ENCODE measurements around the gene ZMYM2. TPM values are rescaled to one million over a fixed set of nuclear protein-coding genes. Genes with fewer than 3 reads are reported as not detected.

The ZMYM2 gene
- total RNA-seq, 2 experiments from 2014 or later = 54.2 to 59.9 TPM

GRCh38 chr13:20074966-20075365 lies 116.4 kb downstream of the ZMYM2 start:
- Mint-ChIP-seq H3K9me3 (ENCODE audit: low read depth) (no peaks in the 10 kb centered on the region), H3K27me3 (no peaks in the 10 kb centered on the region), H3K4me1 (peaks cover 3% of the 10 kb centered on the region), H3K4me3 (no peak overlapping the region), H3K27ac (no peak overlapping the region), H3K36me3 (ENCODE audit: low read depth) (peaks cover 30% of the 10 kb centered on the region)
- ChIA-PET CTCF (no interaction called here), POLR2A (no interaction called here)
- intact Hi-C loops (cut with DNase I, micrococcal nuclease) = no loop called here
- DNase-seq = no peak
- no peak for ATAC-seq

- peaks cover 20% of the 10 kb centered on the region for H3K36me3 Mint-ChIP-seq (ENCODE audit: low read depth)
- POLR2A ChIA-PET = no interaction called here
- H3K27me3 Mint-ChIP-seq = no peaks in the 10 kb centered on the region
- no peak overlapping the region for H3K4me3 Mint-ChIP-seq
- peaks cover 3% of the 10 kb centered on the region for H3K4me1 Mint-ChIP-seq
- CTCF ChIA-PET = interaction anchor here (0.8 to 1.5 kb wide), 3 partner anchors 11 to 90 kb away, joined by 3 to 5 read pairs (median 4); no protein-coding TSS in a partner anchor
- no peak overlapping the region for H3K27ac Mint-ChIP-seq
- no peaks in the 10 kb centered on the region for H3K9me3 Mint-ChIP-seq (ENCODE audit: low read depth)
- no peak for ATAC-seq
- intact Hi-C loops (cut with DNase I, micrococcal nuclease) = no loop called here
- no peak for DNase-seq
Measured at GRCh38 chr13:20077086-20077485, 118.6 kb downstream of the ZMYM2 start.

GRCh38 chr13:20080377-20081164 lies 122.0 kb downstream of the ZMYM2 start:
- DNase-seq (no peak), ATAC-seq (no peak)
- ChIA-PET CTCF (interaction anchor here (2.1 kb wide), 1 partner anchor 29 kb away, joined by 5 read pairs; no protein-coding TSS in a partner anchor), POLR2A (no interaction called here)
- H3K4me3 Mint-ChIP-seq = no peak overlapping the region
- no peaks in the 10 kb centered on the region for H3K4me1 Mint-ChIP-seq
- no peaks in the 10 kb centered on the region for H3K27me3 Mint-ChIP-seq
- H3K27ac Mint-ChIP-seq = no peak overlapping the region
- H3K9me3 Mint-ChIP-seq (ENCODE audit: low read depth) = no peaks in the 10 kb centered on the region
- H3K36me3 Mint-ChIP-seq (ENCODE audit: low read depth) = peaks cover 23% of the 10 kb centered on the region
- intact Hi-C loops (cut with DNase I, micrococcal nuclease) = no loop called here

- Mint-ChIP-seq H3K27me3 (no peaks in the 10 kb centered on the region), H3K9me3 (ENCODE audit: low read depth) (no peaks in the 10 kb centered on the region), H3K27ac (no peak overlapping the region), H3K4me1 (no peaks in the 10 kb centered on the region), H3K4me3 (no peak overlapping the region), H3K36me3 (ENCODE audit: low read depth) (peaks cover 5% of the 10 kb centered on the region)
- no peak for ATAC-seq
- DNase-seq = no peak
- ChIA-PET CTCF (interaction anchor here (1.7 kb wide), 1 partner anchor 69 kb away, joined by 3 read pairs; no protein-coding TSS in a partner anchor), POLR2A (no interaction called here)
- intact Hi-C loops (cut with DNase I, micrococcal nuclease) = loop anchor here in 1 of 2 experiments (2.0 kb wide), 1 partner anchor 72 kb away; no protein-coding TSS in a partner anchor
Measured at GRCh38 chr13:20090349-20090748, 131.8 kb downstream of the ZMYM2 start.

- CTCF ChIA-PET = interaction anchor here (1.2 kb wide), 1 partner anchor 25 kb away, joined by 3 read pairs; no protein-coding TSS in a partner anchor
- intact Hi-C loops (cut with DNase I, micrococcal nuclease) = no loop called here
- POLR2A ChIA-PET = no interaction called here
- H3K27ac Mint-ChIP-seq = no peak overlapping the region
- H3K4me3 Mint-ChIP-seq = no peak overlapping the region
- H3K4me1 Mint-ChIP-seq = no peaks in the 10 kb centered on the region
- no peaks in the 10 kb centered on the region for H3K9me3 Mint-ChIP-seq (ENCODE audit: low read depth)
- no peaks in the 10 kb centered on the region for H3K36me3 Mint-ChIP-seq (ENCODE audit: low read depth)
- DNase-seq (no peak), ATAC-seq (no peak)
- peaks cover 3% of the 10 kb centered on the region for H3K27me3 Mint-ChIP-seq
Measured at GRCh38 chr13:20093951-20094350, 135.4 kb downstream of the ZMYM2 start.

GRCh38 chr13:20099319-20099718 lies 140.8 kb downstream of the ZMYM2 start:
- Mint-ChIP-seq H3K27me3 (peaks cover 30% of the 10 kb centered on the region), H3K4me1 (no peaks in the 10 kb centered on the region), H3K9me3 (ENCODE audit: low read depth) (no peaks in the 10 kb centered on the region), H3K27ac (no peak overlapping the region), H3K36me3 (ENCODE audit: low read depth) (no peaks in the 10 kb centered on the region), H3K4me3 (no peak overlapping the region)
- intact Hi-C loops (cut with DNase I, micrococcal nuclease) = no loop called here
- CTCF ChIA-PET = no interaction called here
- DNase-seq (no peak), ATAC-seq (no peak)
- POLR2A ChIA-PET = no interaction called here

GRCh38 chr13:20101467-20102316 lies 143.2 kb downstream of the ZMYM2 start:
- no peaks in the 10 kb centered on the region for H3K36me3 Mint-ChIP-seq (ENCODE audit: low read depth)

GRCh38 chr13:20102525-20103180 lies 144.1 kb downstream of the ZMYM2 start:
- intact Hi-C loops (cut with DNase I, micrococcal nuclease) = no loop called here
- DNase-seq = no peak
- no peaks in the 10 kb centered on the region for H3K9me3 Mint-ChIP-seq (ENCODE audit: low read depth)
- peaks cover 38% of the 10 kb centered on the region for H3K27me3 Mint-ChIP-seq
- no peak for ATAC-seq
- CTCF ChIA-PET = no interaction called here
- POLR2A ChIA-PET = no interaction called here
- no peaks in the 10 kb centered on the region for H3K4me1 Mint-ChIP-seq
- no peak overlapping the region for H3K4me3 Mint-ChIP-seq
- no peak overlapping the region for H3K27ac Mint-ChIP-seq
- H3K36me3 Mint-ChIP-seq (ENCODE audit: low read depth) = no peaks in the 10 kb centered on the region

More at GRCh38 chr13:20101467-20102316, 143.2 kb downstream of the ZMYM2 start:
- CTCF ChIA-PET = interaction anchor here (0.8 to 0.9 kb wide), 2 partner anchors 52 to 117 kb away, joined by 3 read pairs; no protein-coding TSS in a partner anchor
- H3K9me3 Mint-ChIP-seq (ENCODE audit: low read depth) = no peaks in the 10 kb centered on the region
- H3K4me1 Mint-ChIP-seq = no peaks in the 10 kb centered on the region
- ATAC-seq (no peak), DNase-seq (no peak)
- intact Hi-C loops (cut with DNase I, micrococcal nuclease) = no loop called here
- POLR2A ChIA-PET = interaction anchor here (0.6 to 0.8 kb wide), 2 partner anchors 163 to 339 kb away, joined by 3 to 10 read pairs; no protein-coding TSS in a partner anchor
- no peak overlapping the region for H3K4me3 Mint-ChIP-seq
- H3K27me3 Mint-ChIP-seq = peaks cover 40% of the 10 kb centered on the region
- no peak overlapping the region for H3K27ac Mint-ChIP-seq

GRCh38 chr13:20105161-20105689 lies 146.7 kb downstream of the ZMYM2 start:
- peaks cover 33% of the 10 kb centered on the region for H3K27me3 Mint-ChIP-seq
- H3K4me1 Mint-ChIP-seq = no peaks in the 10 kb centered on the region
- no peaks in the 10 kb centered on the region for H3K36me3 Mint-ChIP-seq (ENCODE audit: low read depth)
- H3K9me3 Mint-ChIP-seq (ENCODE audit: low read depth) = no peaks in the 10 kb centered on the region
- no peak overlapping the region for H3K4me3 Mint-ChIP-seq
- POLR2A ChIA-PET = no interaction called here
- CTCF ChIA-PET = no interaction called here
- intact Hi-C loops (cut with DNase I, micrococcal nuclease) = no loop called here
- H3K27ac Mint-ChIP-seq = no peak overlapping the region
- DNase-seq (no peak), ATAC-seq (no peak)

GRCh38 chr13:20106742-20107141 lies 148.2 kb downstream of the ZMYM2 start:
- Mint-ChIP-seq H3K4me1 (no peaks in the 10 kb centered on the region), H3K27ac (no peak overlapping the region), H3K9me3 (ENCODE audit: low read depth) (no peaks in the 10 kb centered on the region), H3K27me3 (peaks cover 24% of the 10 kb centered on the region), H3K4me3 (no peak overlapping the region), H3K36me3 (ENCODE audit: low read depth) (no peaks in the 10 kb centered on the region)
- CTCF ChIA-PET = interaction anchor here (0.5 to 2.0 kb wide), 3 partner anchors 9 to 18 kb away, joined by 3 to 6 read pairs (median 4); no protein-coding TSS in a partner anchor
- no peak for DNase-seq
- intact Hi-C loops (cut with DNase I, micrococcal nuclease) = no loop called here
- POLR2A ChIA-PET = no interaction called here
- no peak for ATAC-seq

- Mint-ChIP-seq H3K9me3 (ENCODE audit: low read depth) (no peaks in the 10 kb centered on the region), H3K36me3 (ENCODE audit: low read depth) (no peaks in the 10 kb centered on the region), H3K27ac (no peak overlapping the region), H3K4me3 (no peak overlapping the region), H3K27me3 (peaks cover 13% of the 10 kb centered on the region), H3K4me1 (no peaks in the 10 kb centered on the region)
- intact Hi-C loops (cut with DNase I, micrococcal nuclease) = no loop called here
- POLR2A ChIA-PET = interaction anchor here (0.6 kb wide), 1 partner anchor 35 kb away, joined by 3 read pairs; no protein-coding TSS in a partner anchor
- DNase-seq = no peak
- ATAC-seq = no peak
- CTCF ChIA-PET = interaction anchor here (0.8 kb wide), 1 partner anchor 516 kb away, joined by 3 read pairs; no protein-coding TSS in a partner anchor
Measured at GRCh38 chr13:20109037-20109436, 150.5 kb downstream of the ZMYM2 start.

Measured in activated CD4-positive, alpha-beta T cell treated with anti-CD3 and anti-CD28 coated beads for 36 hours (primary cell).